Skin epidermis (tissue), 12 donors: ENCODE data around the gene SYT2.

ENCODE experiments used
- H3K27ac ChIP-seq, 21 experiments: fragments of 200-600 bp; sonication (generic) in 11 of 21; one replicate each; pipeline ENCODE4 v1.5.0; 2020; ENCODE audit warnings: mild to moderate bottlenecking in 3 of 21, inconsistent platforms in 2 of 21, moderate library complexity in 2 of 21
- H3K4me3 ChIP-seq, 7 experiments: fragments of 200-600 bp; sonication (generic) in 2 of 7; one replicate each; pipeline ENCODE4 v1.5.0; 2020; ENCODE audit warnings: inconsistent platforms in 2 of 7, mild to moderate bottlenecking in 2 of 7, moderate library complexity in 1 of 7

The SYT2 gene

GRCh38 chr1:202681736-202682420 lies 28.4 kb downstream of the SYT2 start:
- Histone ChIP-seq H3K4me3 (no peak overlapping the region), H3K27ac (no peak overlapping the region)

DNA sequence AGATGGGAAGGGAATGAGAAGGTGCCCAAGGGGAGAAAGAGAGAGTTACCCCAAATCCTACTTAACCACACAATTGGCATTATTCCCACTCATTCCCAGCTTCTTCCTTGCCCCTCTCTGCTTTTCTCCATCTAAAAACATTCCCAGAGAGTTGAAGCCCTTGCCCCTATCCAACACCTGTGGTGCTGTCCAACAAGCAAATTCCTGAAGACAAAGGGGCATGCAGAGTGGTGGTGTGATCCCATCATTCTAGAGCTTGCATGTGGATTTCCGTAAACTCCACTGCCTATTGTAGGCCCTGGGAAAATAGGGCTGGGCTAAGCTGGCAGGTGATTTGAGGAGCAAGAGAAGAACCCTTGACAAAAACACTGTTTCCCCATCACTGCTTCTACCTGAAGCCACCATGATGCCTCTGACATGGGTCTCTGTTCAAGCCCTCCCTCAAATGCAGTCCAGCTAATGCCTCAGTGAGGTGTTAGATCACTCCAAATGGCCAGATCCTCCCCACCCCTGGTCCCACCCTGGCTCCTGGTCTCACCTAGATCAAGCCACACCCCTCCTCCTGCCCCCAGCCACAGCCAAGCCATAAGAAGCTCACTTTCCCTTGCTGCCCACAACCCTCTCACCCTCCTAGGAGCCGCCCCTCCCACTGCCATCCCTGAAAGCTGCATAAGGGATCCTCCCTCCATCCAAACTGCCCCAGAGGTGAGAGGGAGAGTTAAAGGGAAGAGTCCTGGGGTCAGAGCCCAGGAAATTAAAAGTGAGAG lies 29.5 kb downstream of the SYT2 start:
- no peak overlapping the region for H3K27ac ChIP-seq

DNA sequence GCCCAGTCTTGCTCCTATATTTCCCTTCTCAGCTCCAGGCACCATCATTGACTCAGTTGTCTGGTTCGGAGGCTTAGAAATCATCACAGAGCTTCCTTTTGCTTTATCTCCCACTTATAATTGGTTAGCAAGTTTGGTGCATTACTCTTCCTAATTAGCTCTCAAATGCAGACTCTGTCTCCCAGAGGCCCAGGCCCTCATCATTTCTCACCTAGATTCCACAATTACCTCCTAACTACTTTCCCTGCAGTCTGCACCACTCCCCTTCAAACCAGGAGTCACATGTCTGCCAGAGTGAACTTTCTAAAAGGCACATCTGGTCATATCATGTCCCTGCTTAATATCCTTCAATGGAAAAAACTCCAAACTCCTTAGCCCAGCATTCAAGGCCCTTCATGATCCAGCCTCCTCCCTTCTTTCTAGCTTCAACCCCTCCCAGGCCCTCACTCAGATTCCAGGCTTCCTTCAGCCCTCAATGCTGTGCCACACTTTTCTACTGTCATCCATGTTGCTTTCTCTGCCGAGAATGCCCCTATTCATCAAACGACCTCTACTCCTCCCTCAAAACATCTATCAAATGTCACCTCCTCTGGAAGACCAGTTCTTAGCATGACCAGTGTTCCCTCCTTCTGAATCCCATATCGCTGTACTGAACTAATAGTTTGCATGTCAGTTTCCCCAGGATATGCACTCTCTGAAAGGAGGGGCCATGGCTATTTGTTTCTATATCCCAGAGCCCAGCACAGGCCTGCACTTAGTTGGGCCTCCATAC lies 30.7 kb downstream of the SYT2 start:
- Histone ChIP-seq H3K4me3 (no peak overlapping the region), H3K27ac (no peak overlapping the region)

More for the DNA sequence above, 29.5 kb downstream of the SYT2 start:
- no peak overlapping the region for H3K4me3 ChIP-seq

DNA sequence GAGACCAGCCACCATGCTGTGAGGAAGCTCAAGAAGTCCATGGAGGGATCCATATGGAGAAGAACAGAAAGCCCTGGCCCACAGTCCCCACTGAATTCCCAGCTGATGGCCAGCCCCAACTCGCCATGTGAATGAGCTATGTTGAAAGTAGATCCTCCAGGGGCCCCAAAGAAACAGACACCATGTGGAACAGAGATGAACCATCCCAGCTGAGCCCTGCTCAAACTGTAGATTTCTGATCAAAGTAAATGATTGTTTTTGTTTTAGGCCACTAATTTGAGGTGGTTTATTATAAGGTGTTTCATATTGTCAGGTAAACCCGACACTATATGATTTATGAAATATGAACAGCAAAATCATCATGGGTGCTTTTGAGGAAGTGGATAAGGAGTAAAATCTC lies 32.8 kb downstream of the SYT2 start:
- H3K27ac ChIP-seq = no peak overlapping the region

DNA sequence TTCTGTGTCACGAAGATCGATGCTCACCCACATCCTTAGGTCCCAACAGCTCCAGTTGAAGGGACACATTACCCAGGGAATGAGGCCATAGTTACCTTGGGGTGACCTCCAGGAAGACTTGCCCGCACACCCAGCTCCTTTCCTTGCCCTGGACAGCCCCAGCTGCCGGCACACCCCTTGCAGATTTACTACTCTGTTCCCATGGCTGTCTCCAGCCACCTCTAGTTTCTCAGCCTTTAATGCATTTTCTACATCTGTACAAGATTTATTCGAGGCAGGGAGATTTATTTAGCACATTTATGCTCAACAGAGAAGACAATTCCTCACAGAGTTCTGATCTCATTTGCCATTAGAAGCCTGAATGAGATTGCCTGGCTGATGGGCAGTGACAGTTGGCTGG lies 36.7 kb downstream of the SYT2 start:
- H3K27ac ChIP-seq = no peak overlapping the region
- H3K4me3 ChIP-seq = no peak overlapping the region

More for the DNA sequence above, 32.8 kb downstream of the SYT2 start:
- no peak overlapping the region for H3K4me3 ChIP-seq

- Histone ChIP-seq H3K27ac (no peak overlapping the region), H3K4me3 (no peak overlapping the region)
Measured at GRCh38 chr1:202671399-202671798, 38.9 kb downstream of the SYT2 start.

DNA sequence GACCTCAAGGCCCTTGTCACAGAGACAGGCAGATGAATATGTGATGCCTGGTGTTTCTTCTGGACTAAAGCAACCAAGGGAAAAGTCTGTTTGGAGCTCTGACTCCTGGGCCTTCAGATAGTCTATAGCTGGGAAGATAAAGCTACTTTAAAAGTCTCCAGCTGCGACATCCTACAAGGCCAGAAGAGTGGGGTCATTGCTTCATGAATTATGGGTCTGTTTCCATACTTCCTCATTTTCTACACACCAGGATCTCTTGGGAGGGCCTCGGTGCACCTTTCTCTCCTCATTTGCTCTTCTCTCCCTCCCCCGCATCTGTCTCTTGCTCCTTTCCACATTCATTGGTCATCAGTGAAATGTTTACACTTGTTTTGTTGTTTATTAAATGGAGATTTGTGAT lies 44.8 kb downstream of the SYT2 start:
- Histone ChIP-seq H3K4me3 (no peak overlapping the region), H3K27ac (no peak overlapping the region)

DNA sequence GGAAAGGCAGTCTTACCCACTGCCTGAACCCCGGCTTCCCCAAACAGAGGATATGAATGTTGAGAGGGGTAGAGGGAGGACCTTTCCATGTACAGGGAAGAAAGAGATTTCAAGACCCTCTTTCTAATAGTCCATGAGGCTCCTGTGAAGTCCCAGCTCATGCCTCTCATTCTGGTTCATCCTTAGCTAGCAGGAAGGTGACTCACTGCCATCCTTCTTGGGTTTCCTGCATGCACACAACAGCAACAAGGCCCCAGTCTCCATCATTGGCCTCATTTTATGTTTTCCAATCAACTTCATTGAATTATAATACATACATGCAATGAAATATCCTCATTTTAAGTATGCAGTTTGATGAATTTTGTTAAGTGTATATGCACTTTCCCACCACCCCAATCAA lies 46.2 kb downstream of the SYT2 start:
- Histone ChIP-seq H3K4me3 (no peak overlapping the region), H3K27ac (no peak overlapping the region)

- Histone ChIP-seq H3K4me3 (no peak overlapping the region), H3K27ac (no peak overlapping the region)
Measured at GRCh38 chr1:202663131-202663530, 47.1 kb downstream of the SYT2 start.

- Histone ChIP-seq H3K27ac (no peak overlapping the region), H3K4me3 (no peak overlapping the region)
Measured at GRCh38 chr1:202662081-202662480, 48.2 kb downstream of the SYT2 start.

- Histone ChIP-seq H3K4me3 (no peak overlapping the region), H3K27ac (no peak overlapping the region)
Measured at GRCh38 chr1:202661136-202661845, 49.0 kb downstream of the SYT2 start.

DNA sequence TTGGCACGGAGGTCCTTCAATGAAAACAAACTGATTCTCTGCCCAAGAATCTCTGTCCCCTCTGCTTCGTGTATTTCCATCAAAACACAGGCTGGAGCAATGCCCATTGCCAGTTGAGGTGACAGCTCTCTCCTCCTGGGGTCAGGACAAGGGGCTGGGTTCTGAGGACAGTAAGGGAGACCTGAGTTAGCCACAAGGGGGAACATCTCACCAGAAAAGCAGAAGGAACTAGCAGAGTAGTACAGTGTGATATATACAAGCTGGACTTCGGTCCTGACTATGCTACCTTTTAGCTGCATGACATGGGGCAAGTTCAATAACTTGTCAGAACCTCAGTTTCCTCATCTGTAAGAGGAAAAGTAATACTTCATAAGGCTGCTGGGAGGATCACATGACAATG lies 50.3 kb downstream of the SYT2 start:
- H3K27ac ChIP-seq = no peak overlapping the region
- no peak overlapping the region for H3K4me3 ChIP-seq

GRCh38 chr1:202659541-202659940 lies 50.7 kb downstream of the SYT2 start:
- Histone ChIP-seq H3K27ac (no peak overlapping the region), H3K4me3 (no peak overlapping the region)

- H3K4me3 ChIP-seq = no peak overlapping the region
- no peak overlapping the region for H3K27ac ChIP-seq
Measured at GRCh38 chr1:202658769-202659168, 51.5 kb downstream of the SYT2 start.

DNA sequence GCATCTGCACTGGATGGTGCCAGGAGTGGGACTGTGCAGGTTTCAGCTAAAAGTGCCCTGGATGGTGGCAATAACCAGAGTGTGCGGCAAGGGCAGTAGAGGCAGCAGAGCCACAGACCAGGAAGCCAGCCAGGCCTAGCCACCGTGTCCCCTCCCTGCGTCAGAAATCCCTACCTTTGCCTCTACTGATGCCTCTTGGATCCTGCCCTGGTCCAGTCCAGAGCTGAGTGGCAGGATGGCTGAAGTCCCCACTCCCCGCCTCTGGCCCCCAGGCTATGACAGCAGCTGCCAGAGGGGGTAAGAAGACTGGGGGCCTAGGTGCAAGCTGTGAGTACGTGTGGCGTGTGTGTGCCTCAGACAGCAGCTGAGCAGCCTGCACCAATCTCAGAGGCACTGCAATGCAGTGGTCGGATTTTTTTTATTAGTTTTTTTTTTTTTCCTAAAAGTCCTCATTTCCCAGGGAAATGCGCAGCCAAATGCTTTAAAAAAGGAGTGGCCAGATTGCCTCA lies 51.9 kb downstream of the SYT2 start:
- no peak overlapping the region for H3K4me3 ChIP-seq
- no peak overlapping the region for H3K27ac ChIP-seq

DNA sequence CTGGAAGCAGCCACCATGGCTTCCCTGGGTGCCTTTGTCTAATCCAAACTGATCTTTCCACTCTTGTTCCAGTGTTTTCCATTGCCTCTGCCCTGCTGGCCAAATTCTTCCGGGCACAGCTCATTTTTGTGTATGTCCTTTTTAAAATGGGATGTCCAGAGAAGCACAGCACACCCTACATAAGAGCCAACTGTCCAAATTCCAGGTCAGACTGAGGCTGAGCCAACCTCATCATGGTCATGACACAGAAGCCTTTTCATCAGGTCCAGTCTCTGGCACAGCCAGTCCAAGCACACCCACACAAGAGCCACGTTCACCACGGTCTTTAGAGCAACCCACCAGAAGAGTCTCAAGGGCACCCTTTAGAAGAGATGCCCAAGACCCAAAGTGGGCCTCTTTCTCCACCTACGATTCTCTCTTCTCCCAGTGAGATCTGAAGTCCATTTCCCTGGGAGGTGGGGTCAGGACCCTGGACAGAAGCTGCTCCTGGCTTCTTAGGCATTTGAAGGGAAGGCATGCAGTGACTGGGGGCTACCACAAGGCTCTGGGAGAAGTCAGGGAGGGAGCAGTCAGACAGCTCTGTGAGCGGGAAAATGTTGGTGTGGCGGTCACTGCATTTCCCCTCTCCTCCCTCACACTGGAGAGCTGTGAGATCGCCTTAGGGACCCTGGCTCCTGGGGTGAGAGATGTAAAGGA lies 53.2 kb downstream of the SYT2 start:
- H3K4me3 ChIP-seq = no peak overlapping the region
- no peak overlapping the region for H3K27ac ChIP-seq

- H3K4me3 ChIP-seq = no peak overlapping the region
- H3K27ac ChIP-seq = no peak overlapping the region
Measured at GRCh38 chr1:202656057-202656456, 54.2 kb downstream of the SYT2 start.

- no peak overlapping the region for H3K27ac ChIP-seq
- H3K4me3 ChIP-seq = no peak overlapping the region
Measured at GRCh38 chr1:202654079-202654478, 56.2 kb downstream of the SYT2 start.
